Spleen (tissue), 11 donors: ENCODE data around the gene MAPT. TPM values are rescaled to one million over a fixed set of nuclear protein-coding genes. Genes with fewer than 3 reads are reported as not detected.

Experiments
- DNase-seq: peaks from one replicate; pipeline ENCODE4 v3.0.0-alpha.2; 2020
- H3K27ac ChIP-seq, 8 donors: fragments of 200-600 bp; sonication (generic) in 7 of 8; 1 replicate in 4 of 8; 2 replicates in 4 of 8; pipeline versions ENCODE4 v1.5.0 to v1.8.0; 2016 to 2021; ENCODE audit warnings: inconsistent platforms in 4 of 8, mild to moderate bottlenecking in 4 of 8, moderate library complexity in 1 of 8
- H3K27me3 ChIP-seq, 7 donors: fragments of 200-600 bp; sonication (generic) in 6 of 7; replicated peaks in 1 of 7; 1 replicate in 4 of 7; 2 replicates in 3 of 7; pipeline versions ENCODE4 v1.5.0 to v1.8.0; 2016 to 2021; ENCODE audit warnings: inconsistent platforms in 3 of 7, mild to moderate bottlenecking in 1 of 7
- H3K36me3 ChIP-seq, 6 donors: fragments of 200-600 bp; sonication (generic) in 5 of 6; 1 replicate in 4 of 6; 2 replicates in 2 of 6; pipeline versions ENCODE4 v1.5.0 to v1.8.0; 2016 to 2021; ENCODE audit warnings: inconsistent platforms in 2 of 6
- H3K4me1 ChIP-seq, 6 donors: fragments of 200-600 bp; sonication (generic) in 5 of 6; 1 replicate in 3 of 6; 2 replicates in 3 of 6; pipeline versions ENCODE4 v1.5.0 to v1.8.0; 2016 to 2021; ENCODE audit warnings: inconsistent platforms in 3 of 6
- H3K4me3 ChIP-seq, 8 donors: fragments of 200-600 bp; sonication (generic) in 7 of 8; 1 replicate in 4 of 8; 2 replicates in 4 of 8; pipeline versions ENCODE4 v1.5.0 to v1.8.0; 2016 to 2021; ENCODE audit warnings: inconsistent platforms in 4 of 8, mild to moderate bottlenecking in 4 of 8, moderate library complexity in 2 of 8
- H3K9me3 ChIP-seq, 8 donors: fragments of 200-600 bp; sonication (generic) in 7 of 8; 1 replicate in 4 of 8; 2 replicates in 4 of 8; pipeline versions ENCODE4 v1.5.0 to v1.8.0; 2016 to 2021; ENCODE audit warnings: inconsistent platforms in 4 of 8
- POLR2A ChIP-seq, 3 donors: fragments of 450-650 bp; IDR thresholded peaks; one replicate each; pipeline ENCODE4 v1.5.1; 2017; ENCODE audit warnings: antibody characterized with exemption in 3 of 3, mild to moderate bottlenecking in 1 of 3
- POLR2AphosphoS5 ChIP-seq, 3 donors: sonication (generic); formaldehyde crosslinking; IDR thresholded peaks; one replicate each; pipeline ENCODE4 v1.5.1; 2017; ENCODE audit warnings: antibody characterized with exemption in 3 of 3
- WGBS, 5 donors: extraction: QIAGEN DNeasy Blood & Tissue Kit in 3 of 5; methylation state at CpG; one replicate each; pipeline versions ENCODE4 v1.1.5 to v1.1.7; 2013 to 2018; 5-methylcytosine and 5-hydroxymethylcytosine counted together
- intact Hi-C: fragments of 100-400 bp; cut with DNase I; formaldehyde crosslinking; loops from one replicate; pipeline ENCODE4 v1.15.0; 2023; ENCODE audit warnings: low total_unique reads
- polyA plus RNA-seq, 3 donors: library from polyadenylated mRNA; stranded (reverse); fragments of 200-250 nt; gene quantifications; one replicate each; pipeline ENCODE4 v1.2.1, GENCODE V29; 2013
- total RNA-seq, 7 donors: library from RNA; depleted of rRNA in 3 of 7; stranded (reverse); fragments of >200 nt in 3 of 7; fragmentation: NEBNext Ultra II Directional in 4 of 7; extraction: Animal tissue kit (Norgen Biotek cat#: 25700) in 4 of 7; gene quantifications; one replicate each; pipeline versions ENCODE4 v1.1.0 to v1.2.1, GENCODE V29; 2016 to 2021
- TF ChIP-seq, protein P1 (sequence below), 11 experiments: fragments of 200-600 bp in 7 of 11; fragments of 450-650 bp in 4 of 11; sonication (generic) in 4 of 11; IDR thresholded peaks in 8 of 11; conservative IDR thresholded peaks in 3 of 11; 1 replicate in 7 of 11; 2 replicates in 4 of 11; pipeline versions ENCODE4 v1.4.0 to v1.8.0; 2016 to 2021; ENCODE audit warnings: antibody characterized with exemption in 11 of 11, inconsistent platforms in 4 of 11, mild to moderate bottlenecking in 1 of 11
- donor health status: healthy with polysubstance abuse.
- donor health status: DM: no; HTN: no; CAD: no; lungs with moderate emphysema.
- donor health status: DM: no; HTN: no; CAD: no.
- donor health status: Bipolar disorder and iron deficiency.
- donor health status: healthy.
- donor health status: DM: no; HTN: no; CAD: no.
- donor health status: DM: yes; HTN: yes; CAD: no.

Gene MAPT
- total and polyA plus RNA-seq, 10 donors = 0.15 to 1.6 (median 0.66) TPM

DNA sequence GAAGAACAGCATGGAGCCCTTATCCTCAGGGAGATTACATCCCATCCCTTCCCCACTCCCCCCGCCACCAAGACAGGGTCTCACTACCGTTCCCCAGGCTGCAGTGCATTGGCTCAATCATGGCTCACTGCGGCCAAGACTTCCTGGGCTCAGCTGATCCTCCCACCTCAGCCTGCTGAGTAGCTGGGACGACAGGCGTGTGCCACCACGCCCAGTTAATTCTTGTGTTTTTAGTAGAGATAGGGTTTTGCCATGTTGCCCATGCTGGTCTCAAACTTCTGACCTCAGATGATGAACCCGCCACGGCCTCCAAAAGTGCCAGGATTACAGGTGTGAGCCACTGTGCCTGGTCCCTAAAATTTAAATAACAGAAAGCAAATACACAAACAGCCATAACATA is 153.5 kb downstream of the MAPT start:
- Histone ChIP-seq H3K36me3 (peaks cover 2 to 97% (median 60%) of the 10 kb centered on the region in 6 donors), H3K27ac (peak overlapping the region in 2 of 8 donors; percentile 13 to 31), H3K9me3 (no peaks in the 10 kb centered on the region), H3K4me3 (no peak overlapping the region), H3K27me3 (no peaks in the 10 kb centered on the region), H3K4me1 (peaks cover 7 to 37% (median 16%) of the 10 kb centered on the region in 6 donors)
- intact Hi-C loops = no loop called here
- no peak for DNase-seq
- WGBS, 5 donors = 93 to 99% (median 94%) methylated on average over 8 of the region's 8 CpGs
- TF ChIP-seq POLR2AphosphoS5 (IDR thresholded peaks at IDR 0.05) (peak in 1 of 3 donors; percentile 39), POLR2A (IDR thresholded peaks at IDR 0.05) (no peak)
- TF ChIP-seq, protein P1, sequence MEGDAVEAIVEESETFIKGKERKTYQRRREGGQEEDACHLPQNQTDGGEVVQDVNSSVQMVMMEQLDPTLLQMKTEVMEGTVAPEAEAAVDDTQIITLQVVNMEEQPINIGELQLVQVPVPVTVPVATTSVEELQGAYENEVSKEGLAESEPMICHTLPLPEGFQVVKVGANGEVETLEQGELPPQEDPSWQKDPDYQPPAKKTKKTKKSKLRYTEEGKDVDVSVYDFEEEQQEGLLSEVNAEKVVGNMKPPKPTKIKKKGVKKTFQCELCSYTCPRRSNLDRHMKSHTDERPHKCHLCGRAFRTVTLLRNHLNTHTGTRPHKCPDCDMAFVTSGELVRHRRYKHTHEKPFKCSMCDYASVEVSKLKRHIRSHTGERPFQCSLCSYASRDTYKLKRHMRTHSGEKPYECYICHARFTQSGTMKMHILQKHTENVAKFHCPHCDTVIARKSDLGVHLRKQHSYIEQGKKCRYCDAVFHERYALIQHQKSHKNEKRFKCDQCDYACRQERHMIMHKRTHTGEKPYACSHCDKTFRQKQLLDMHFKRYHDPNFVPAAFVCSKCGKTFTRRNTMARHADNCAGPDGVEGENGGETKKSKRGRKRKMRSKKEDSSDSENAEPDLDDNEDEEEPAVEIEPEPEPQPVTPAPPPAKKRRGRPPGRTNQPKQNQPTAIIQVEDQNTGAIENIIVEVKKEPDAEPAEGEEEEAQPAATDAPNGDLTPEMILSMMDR (IDR thresholded peaks at IDR 0.05 in 8 of 11, conservative IDR thresholded peaks at IDR 0.05 in 3 of 11) = no peak

GRCh38 chr17:46049656-46050055 is 155.3 kb downstream of the MAPT start:
- no peak for DNase-seq
- H3K27ac ChIP-seq = no peak overlapping the region
- peaks cover 1 to 24% (median 9%) of the 10 kb centered on the region in 6 donors for H3K4me1 ChIP-seq
- intact Hi-C loops = no loop called here
- no peak for TF ChIP-seq POLR2A (IDR thresholded peaks at IDR 0.05)
- no peak for TF ChIP-seq POLR2AphosphoS5 (IDR thresholded peaks at IDR 0.05)
- TF ChIP-seq, protein P1 (IDR thresholded peaks at IDR 0.05 in 8 of 11, conservative IDR thresholded peaks at IDR 0.05 in 3 of 11) = no peak
- 97 to 99% (median 97%) methylated on average over 5 of the region's 5 CpGs for WGBS, 5 donors
- no peaks in the 10 kb centered on the region for H3K9me3 ChIP-seq
- H3K4me3 ChIP-seq = no peak overlapping the region
- no peaks in the 10 kb centered on the region for H3K27me3 ChIP-seq
- peaks cover 2 to 97% (median 57%) of the 10 kb centered on the region in 6 donors for H3K36me3 ChIP-seq

DNA sequence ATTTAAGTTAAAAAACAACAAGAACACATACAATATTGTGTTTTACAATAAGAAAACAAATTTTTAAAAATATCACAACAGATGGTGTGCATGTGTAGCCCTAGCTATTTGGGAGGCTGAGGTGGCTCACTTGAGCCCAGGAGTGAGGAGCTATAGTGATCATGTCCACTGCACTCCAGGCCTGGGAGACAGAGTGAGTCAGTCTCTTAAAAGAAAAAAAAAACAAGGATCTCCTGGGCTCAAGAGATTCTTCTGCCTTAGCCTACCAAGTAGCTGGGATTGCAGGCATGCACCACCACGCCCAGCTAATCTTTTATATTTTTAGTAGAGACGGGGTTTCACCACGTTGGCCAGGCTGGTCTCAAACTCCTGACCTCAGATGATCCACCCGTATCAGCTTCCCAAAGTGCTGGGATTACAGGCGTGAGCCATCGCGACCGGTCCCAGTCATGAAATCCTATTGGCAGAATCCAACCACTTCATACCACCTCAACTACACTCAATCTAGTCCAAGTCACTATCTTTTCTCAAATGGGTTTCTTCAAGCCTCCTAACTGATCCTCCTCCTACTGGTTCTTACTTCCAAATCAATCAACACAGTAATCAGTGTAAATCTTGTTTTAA is 159.7 kb downstream of the MAPT start:
- TF ChIP-seq, protein P1 (IDR thresholded peaks at IDR 0.05 in 8 of 11, conservative IDR thresholded peaks at IDR 0.05 in 3 of 11) = no peak
- TF ChIP-seq POLR2A (IDR thresholded peaks at IDR 0.05) (no peak), POLR2AphosphoS5 (IDR thresholded peaks at IDR 0.05) (peak in 1 of 3 donors; percentile 5)
- no peaks in the 10 kb centered on the region for H3K27me3 ChIP-seq
- intact Hi-C loops = no loop called here
- 91 to 97% (median 96%) methylated on average over 8 of the region's 8 CpGs for WGBS, 5 donors
- H3K4me3 ChIP-seq = no peak overlapping the region
- no peak overlapping the region for H3K27ac ChIP-seq
- DNase-seq = no peak
- H3K36me3 ChIP-seq = peaks cover 2 to 83% (median 37%) of the 10 kb centered on the region in 6 donors
- H3K9me3 ChIP-seq = no peaks in the 10 kb centered on the region
- H3K4me1 ChIP-seq = peaks cover 0 to 16% (median 3%) of the 10 kb centered on the region in 6 donors

- no peaks in the 10 kb centered on the region for H3K9me3 ChIP-seq
- peak overlapping the region in 1 of 8 donors; percentile 18 for H3K27ac ChIP-seq
- H3K27me3 ChIP-seq = no peaks in the 10 kb centered on the region
- no peak overlapping the region for H3K4me3 ChIP-seq
- H3K4me1 ChIP-seq = peaks cover 0 to 37% (median 5%) of the 10 kb centered on the region in 6 donors
- DNase-seq = no peak
- no peak for TF ChIP-seq POLR2AphosphoS5 (IDR thresholded peaks at IDR 0.05)
- H3K36me3 ChIP-seq = peaks cover 0 to 82% (median 19%) of the 10 kb centered on the region in 6 donors
- WGBS, 5 donors = 54 to 82% (median 69%) methylated on average over 4 of the region's 4 CpGs
- intact Hi-C loops = no loop called here
These were observed 162.5 kb downstream of the MAPT start for GRCh38 chr17:46056800-46057304.
